Right lobe of liver (tissue), 6 donors: ENCODE results near the gene DNAJB1. TPM values are rescaled to one million over a fixed set of nuclear protein-coding genes. Genes with fewer than 3 reads are reported as not detected.
"Not testable (repeated sequence)": the region's sequence is repeated elsewhere in the genome, so short reads cannot be mapped to it uniquely, and the experiment has no call there.

Experiments used
- ATAC-seq, 4 donors: fragments of 200-7000 bp; cut with Tn5 transposase; one replicate each; pipeline ENCODE4 v1.9.1; 2020; ENCODE audit warnings: mild to moderate bottlenecking in 4 of 4, moderate library complexity in 4 of 4
- DNase-seq, 3 donors: peaks; one replicate each; pipeline ENCODE4 v3.0.0-alpha.2; 2020
- H3K27ac ChIP-seq, 3 donors: fragments of 200-600 bp; one replicate each; pipeline ENCODE4 v1.8.0; 2022
- H3K27me3 ChIP-seq, 2 donors: fragments of 200-600 bp; one replicate each; pipeline ENCODE4 v1.8.0; 2022
- H3K36me3 ChIP-seq, 4 donors: fragments of 200-600 bp; sonication (generic) in 1 of 4; one replicate each; pipeline versions ENCODE4 v1.5.1 to v1.8.0; 2017 to 2022; ENCODE audit warnings: control low read depth in 1 of 4
- H3K4me1 ChIP-seq, 4 donors: fragments of 200-600 bp; sonication (generic) in 1 of 4; one replicate each; pipeline versions ENCODE4 v1.5.1 to v1.8.0; 2017 to 2022; ENCODE audit warnings: control low read depth in 1 of 4
- H3K4me3 ChIP-seq, 3 donors: fragments of 200-600 bp; one replicate each; pipeline ENCODE4 v1.8.0; 2022
- H3K9me3 ChIP-seq, 4 donors: fragments of 200-600 bp; sonication (generic) in 1 of 4; one replicate each; pipeline versions ENCODE4 v1.5.1 to v1.8.0; 2017 to 2022; ENCODE audit warnings: control low read depth in 1 of 4
- POLR2A ChIP-seq: fragments of 450-650 bp; IDR thresholded peaks from one replicate; pipeline ENCODE4 v1.6.1; 2017; ENCODE audit warnings: antibody characterized with exemption, mild to moderate bottlenecking
- WGBS: methylation state at CpG from one replicate; pipeline ENCODE4 v1.1.6; 2018; ENCODE audit warnings: low coverage, low lambda C conversion rate; ENCODE audit not compliant: insufficient coverage; ENCODE audit errors: missing lambda C conversion rate; 5-methylcytosine and 5-hydroxymethylcytosine counted together
- intact Hi-C, 2 donors: fragments of 100-400 bp; cut with DNase I; formaldehyde crosslinking; loops; one replicate each; pipeline versions ENCODE4 v1.11.2 to v1.14.1; 2022
- total RNA-seq, 6 experiments: library from RNA; depleted of rRNA in 2 of 6; stranded (reverse); fragments of >200 nt in 2 of 6; fragmentation: NEBNext Ultra II Directional in 3 of 6; extraction: Animal tissue kit (Norgen Biotek cat#: 25700) in 3 of 6; gene quantifications; one replicate each; pipeline versions ENCODE4 v1.1.0 to v1.2.4, GENCODE V29; 2016 to 2023
- TF ChIP-seq, protein P1 (sequence below), 4 donors: fragments of 200-600 bp in 3 of 4; fragments of 450-650 bp in 1 of 4; IDR thresholded peaks; one replicate each; pipeline versions ENCODE4 v1.5.1 to v1.8.0; 2016 to 2022; ENCODE audit warnings: antibody characterized with exemption in 4 of 4, mild to moderate bottlenecking in 2 of 4
- donor health status: DM: no; HTN: yes; CAD: no.
- donor health status: DM: no; HTN: no; CAD: no.
- donor health status: DM: no; HTN: no; CAD: no.
- donor health status: DM: no; HTN: yes; CAD: no.
- donor health status: DM: no; HTN: yes; CAD: no.

DNAJB1 gene
- total RNA-seq, 6 experiments from 2014 or later: 35.7 to 76.8 (median 52.1) TPM

DNA sequence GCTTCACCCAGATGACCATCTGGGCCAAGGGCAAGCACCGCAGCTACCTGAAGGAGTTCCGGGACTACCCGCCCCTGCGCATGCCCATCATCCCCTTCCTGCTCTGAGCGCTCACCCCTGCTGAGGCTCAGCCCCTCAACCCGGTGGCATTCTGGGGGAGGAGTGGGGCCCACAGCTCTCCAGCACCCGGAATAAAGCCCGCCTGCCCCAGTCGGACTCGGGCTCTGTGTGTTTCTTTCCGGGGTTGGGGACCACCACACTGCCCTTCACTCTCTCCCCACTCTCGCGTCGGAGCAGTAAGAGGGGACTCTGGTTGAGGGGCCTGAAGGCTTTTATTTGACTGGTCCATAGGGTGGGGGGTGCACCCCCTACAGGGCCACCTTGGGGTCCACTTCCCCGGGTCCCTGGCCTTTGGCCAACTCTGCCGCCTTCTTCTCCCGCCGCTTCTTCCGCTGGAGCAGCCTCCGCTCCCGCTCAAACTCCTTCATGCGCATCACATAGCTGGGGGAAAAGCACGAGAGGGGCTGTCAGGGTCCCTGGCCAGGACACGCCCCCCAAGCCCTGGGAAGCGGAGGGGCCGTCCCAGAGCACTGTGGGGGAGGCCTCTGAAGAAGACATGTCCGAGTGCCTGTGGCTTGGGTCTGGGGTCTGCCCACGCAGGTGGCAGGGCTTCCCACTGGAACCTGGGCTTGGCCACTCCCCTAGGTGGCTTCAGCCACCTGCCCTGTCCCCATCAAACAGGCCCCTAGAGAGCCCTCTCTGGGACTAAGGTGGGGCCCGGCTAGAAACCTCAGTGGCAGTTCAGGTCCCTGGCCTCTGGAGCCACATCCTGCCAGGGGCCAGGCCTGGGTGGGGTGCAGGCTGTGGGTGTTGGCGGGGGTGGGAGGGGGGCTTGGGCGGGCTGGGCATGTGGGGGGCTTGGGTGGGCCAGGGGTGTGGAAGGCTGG lies 47.8 kb upstream of the DNAJB1 start:
- H3K4me1 ChIP-seq: peaks cover 0 to 6% (median 3%) of the 10 kb centered on the region in 4 donors
- H3K36me3 ChIP-seq: peaks cover 0 to 16% (median 0%) of the 10 kb centered on the region in 4 donors
- H3K27ac ChIP-seq: no peak overlapping the region
- DNase-seq (no peak), ATAC-seq (no peak)
- H3K27me3 ChIP-seq: no peaks in the 10 kb centered on the region
- H3K9me3 ChIP-seq: no peaks in the 10 kb centered on the region
- TF ChIP-seq POLR2A: no peak
- no peak overlapping the region for H3K4me3 ChIP-seq
- WGBS: 80% methylated on average over 2 of the region's 31 CpGs
- intact Hi-C loops: no loop called here

DNA sequence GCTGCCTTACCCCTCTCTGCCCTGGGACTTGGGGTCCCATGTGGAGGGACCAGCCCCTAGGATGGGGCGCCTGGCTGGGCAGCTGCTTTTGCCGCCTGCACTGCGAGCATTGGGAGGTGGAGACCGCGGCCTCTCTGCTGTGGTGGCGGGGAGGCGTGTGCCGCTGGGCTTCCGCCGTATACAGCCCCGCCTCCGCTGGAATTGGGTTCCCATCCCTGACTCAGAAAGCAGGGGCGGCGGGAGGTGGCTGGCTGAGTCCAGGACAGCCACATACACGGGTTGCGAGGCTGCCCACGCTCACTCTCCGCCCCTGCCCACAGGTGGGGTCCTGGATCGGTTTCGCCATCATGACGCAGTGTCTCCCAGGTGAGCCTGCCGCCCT lies 47.1 kb upstream of the DNAJB1 start:
- TF ChIP-seq, protein P1, sequence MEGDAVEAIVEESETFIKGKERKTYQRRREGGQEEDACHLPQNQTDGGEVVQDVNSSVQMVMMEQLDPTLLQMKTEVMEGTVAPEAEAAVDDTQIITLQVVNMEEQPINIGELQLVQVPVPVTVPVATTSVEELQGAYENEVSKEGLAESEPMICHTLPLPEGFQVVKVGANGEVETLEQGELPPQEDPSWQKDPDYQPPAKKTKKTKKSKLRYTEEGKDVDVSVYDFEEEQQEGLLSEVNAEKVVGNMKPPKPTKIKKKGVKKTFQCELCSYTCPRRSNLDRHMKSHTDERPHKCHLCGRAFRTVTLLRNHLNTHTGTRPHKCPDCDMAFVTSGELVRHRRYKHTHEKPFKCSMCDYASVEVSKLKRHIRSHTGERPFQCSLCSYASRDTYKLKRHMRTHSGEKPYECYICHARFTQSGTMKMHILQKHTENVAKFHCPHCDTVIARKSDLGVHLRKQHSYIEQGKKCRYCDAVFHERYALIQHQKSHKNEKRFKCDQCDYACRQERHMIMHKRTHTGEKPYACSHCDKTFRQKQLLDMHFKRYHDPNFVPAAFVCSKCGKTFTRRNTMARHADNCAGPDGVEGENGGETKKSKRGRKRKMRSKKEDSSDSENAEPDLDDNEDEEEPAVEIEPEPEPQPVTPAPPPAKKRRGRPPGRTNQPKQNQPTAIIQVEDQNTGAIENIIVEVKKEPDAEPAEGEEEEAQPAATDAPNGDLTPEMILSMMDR (IDR thresholded peaks at IDR 0.05): no peak
- no peak for TF ChIP-seq POLR2A
- ATAC-seq: no peak
- intact Hi-C loops: no loop called here
- H3K27me3 ChIP-seq: no peaks in the 10 kb centered on the region
- DNase-seq: no peak
- no peak overlapping the region for H3K27ac ChIP-seq
- no peaks in the 10 kb centered on the region for H3K9me3 ChIP-seq
- WGBS: 91% methylated on average over 7 of the region's 22 CpGs
- H3K4me1 ChIP-seq: peaks cover 0 to 5% (median 0%) of the 10 kb centered on the region in 4 donors
- H3K4me3 ChIP-seq: no peak overlapping the region
- peaks cover 0 to 16% (median 0%) of the 10 kb centered on the region in 4 donors for H3K36me3 ChIP-seq

DNA sequence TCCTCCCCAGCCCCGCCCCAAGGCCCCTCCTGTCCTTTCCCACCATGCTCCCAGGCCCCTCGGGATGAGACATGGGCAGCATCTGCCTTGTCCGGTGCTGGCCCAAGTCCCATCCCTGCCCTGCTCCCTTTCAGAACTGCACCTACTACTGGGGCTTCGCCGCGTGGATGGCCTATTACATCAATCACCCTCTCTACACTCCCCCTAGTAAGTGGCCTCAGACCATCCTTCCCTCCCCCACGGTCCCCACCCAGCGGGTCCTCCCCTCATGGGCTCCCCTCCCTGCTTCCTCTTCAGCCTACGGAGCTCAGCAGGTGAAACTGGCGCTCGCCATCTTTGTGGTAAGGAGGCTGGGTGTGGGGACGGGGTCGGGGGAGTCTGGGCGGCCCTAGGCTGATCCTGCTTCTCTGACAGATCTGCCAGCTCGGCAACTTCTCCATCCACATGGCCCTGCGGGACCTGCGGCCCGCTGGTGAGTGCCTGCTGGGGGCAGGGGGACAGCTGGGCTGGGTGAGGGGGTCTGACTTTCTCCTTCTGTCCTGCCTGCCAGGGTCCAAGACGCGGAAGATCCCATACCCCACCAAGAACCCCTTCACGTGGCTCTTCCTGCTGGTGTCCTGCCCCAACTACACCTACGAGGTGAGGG lies 46.6 kb upstream of the DNAJB1 start:
- H3K4me3 ChIP-seq, DNase-seq, H3K27ac ChIP-seq, H3K27me3 ChIP-seq, H3K4me1 ChIP-seq, H3K9me3 ChIP-seq, intact Hi-C loops, ATAC-seq: not testable (repeated sequence)
- WGBS: 84% methylated on average over 13 of the region's 22 CpGs
- H3K36me3 ChIP-seq: peaks cover 0 to 16% (median 0%) of the 10 kb centered on the region in 4 donors

DNA sequence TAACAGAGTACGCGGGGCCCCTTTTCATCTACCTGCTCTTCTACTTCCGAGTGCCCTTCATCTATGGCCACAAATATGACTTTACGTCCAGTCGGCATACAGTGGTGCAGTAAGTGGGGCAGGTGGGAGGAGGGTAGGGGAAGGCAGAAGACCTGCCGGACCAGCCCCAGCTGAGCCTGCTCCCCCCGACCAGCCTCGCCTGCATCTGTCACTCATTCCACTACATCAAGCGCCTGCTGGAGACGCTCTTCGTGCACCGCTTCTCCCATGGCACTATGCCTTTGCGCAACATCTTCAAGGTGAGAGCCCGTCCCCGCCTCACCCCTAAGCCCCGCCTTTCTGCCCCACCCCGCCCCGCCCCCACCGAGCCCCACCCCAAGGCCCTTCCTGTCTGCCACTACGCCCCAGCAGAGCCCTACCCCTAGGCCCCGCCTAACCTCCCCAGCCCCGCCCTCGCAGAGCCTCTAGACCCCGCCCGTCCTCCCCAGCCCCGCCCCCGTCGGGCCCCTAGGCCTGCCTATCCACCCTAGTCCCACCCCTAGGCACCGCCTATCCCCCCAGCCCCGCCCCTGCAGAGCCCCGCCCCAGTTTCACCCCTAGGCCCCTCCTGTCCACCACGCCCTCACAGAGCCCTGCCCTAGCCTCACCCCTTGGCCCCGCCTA lies 45.9 kb upstream of the DNAJB1 start:
- 82% methylated on average over 21 of the region's 33 CpGs for WGBS
- H3K27me3 ChIP-seq: no peaks in the 10 kb centered on the region
- H3K27ac ChIP-seq: no peak overlapping the region
- DNase-seq (no peak), ATAC-seq (peak in 3 of 4 donors; percentile 4 to 30 (median 8))
- H3K4me3 ChIP-seq: no peak overlapping the region
- H3K4me1 ChIP-seq: peaks cover 0 to 6% (median 0%) of the 10 kb centered on the region in 4 donors
- H3K9me3 ChIP-seq: no peaks in the 10 kb centered on the region
- intact Hi-C loops: no loop called here
- TF ChIP-seq, protein P1 (IDR thresholded peaks at IDR 0.05): no peak
- no peak for TF ChIP-seq POLR2A
- H3K36me3 ChIP-seq: peaks cover 0 to 16% (median 0%) of the 10 kb centered on the region in 4 donors

DNA sequence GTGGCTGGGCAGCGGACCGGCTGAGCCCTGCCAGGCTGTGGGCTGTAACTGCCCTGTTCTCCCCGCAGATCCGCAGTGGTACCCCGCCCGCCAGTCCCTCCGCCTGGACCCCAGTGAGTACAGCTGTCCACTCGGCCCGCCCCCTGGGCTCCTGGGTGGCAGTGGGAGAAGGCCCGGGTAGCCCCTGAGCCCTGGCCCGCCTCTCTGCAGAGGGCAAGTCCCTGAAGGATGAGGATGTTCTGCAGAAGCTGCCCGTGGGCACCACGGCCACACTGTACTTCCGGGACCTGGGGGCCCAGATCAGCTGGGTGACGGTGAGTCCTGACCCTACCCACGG lies 45.4 kb upstream of the DNAJB1 start:
- DNase-seq (no peak), ATAC-seq (no peak)
- intact Hi-C loops: no loop called here
- Histone ChIP-seq H3K27me3 (no peaks in the 10 kb centered on the region), H3K4me3 (no peak overlapping the region), H3K36me3 (peaks cover 0 to 16% (median 0%) of the 10 kb centered on the region in 4 donors), H3K27ac (no peak overlapping the region), H3K9me3 (no peaks in the 10 kb centered on the region), H3K4me1 (peaks cover 0 to 6% (median 0%) of the 10 kb centered on the region in 4 donors)
- no peak for TF ChIP-seq POLR2A
- TF ChIP-seq, protein P1 (IDR thresholded peaks at IDR 0.05): no peak
- WGBS: no CpG with 5 or more reads among the region's 16 CpGs
